ENCODE data around the gene EPB41L4A.
"Not testable (repeated sequence)": the region's sequence is repeated elsewhere in the genome, so short reads cannot be mapped to it uniquely, and the experiment has no call there.

The EPB41L4A gene

DNA sequence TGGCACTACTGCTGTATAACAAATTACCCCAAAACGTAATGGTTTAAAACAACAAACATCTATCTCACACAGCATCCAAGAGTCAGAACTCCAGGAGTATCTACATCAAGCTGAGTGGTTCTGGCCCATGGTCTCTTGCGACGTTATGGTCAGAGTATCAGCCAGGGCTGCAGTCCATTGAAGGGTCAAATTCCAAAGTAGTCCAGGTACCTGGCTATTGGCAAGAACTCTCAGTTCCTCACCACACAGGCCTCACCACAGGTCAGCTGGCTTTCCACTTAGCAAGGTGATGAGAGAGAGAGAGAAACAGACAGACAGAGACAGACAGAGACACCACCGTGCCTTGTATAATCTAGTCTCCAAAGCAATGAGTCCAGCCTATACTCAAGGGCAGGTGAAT, 22.6 kb downstream of the EPB41L4A start:
- no peak for DNase-seq

DNA sequence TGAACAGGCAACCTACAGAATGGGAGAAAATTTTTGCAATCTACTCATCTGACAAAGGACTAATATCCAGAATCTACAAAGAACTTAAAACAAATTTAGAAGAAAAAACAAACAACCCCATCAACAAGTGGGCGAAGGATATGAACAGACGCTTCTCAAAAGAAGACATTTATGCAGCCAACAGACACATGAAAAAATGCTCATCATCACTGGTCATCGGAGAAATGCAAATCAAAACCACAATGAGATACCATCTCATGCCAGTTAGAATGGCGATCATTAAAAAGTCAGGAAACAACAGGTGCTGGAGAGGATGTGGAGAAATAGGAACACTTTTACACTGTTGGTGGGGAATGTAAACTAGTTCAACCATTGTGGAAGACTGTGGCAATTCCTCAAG, 23.8 kb downstream of the EPB41L4A start:
- not testable (repeated sequence) for DNase-seq

DNA sequence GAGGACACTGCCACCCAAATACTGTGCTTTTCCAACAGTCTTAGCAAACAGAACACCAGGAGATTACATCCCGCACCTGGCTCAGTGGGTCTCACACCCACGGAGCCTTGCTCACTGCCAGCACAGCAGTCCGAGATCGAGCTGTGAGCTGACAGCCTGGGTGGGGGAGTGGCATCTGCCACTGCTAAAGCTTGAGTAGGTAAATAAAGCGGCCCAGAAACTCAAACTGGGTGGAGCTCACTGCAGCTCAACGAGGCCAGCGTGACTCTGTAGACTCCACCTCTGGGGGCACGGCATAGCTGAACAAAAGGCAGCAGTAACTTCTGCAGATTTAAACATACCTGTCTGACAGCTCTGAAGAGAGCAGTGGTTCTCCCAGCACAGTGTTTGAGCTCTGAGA, 28.8 kb downstream of the EPB41L4A start:
- no peak for DNase-seq

DNA sequence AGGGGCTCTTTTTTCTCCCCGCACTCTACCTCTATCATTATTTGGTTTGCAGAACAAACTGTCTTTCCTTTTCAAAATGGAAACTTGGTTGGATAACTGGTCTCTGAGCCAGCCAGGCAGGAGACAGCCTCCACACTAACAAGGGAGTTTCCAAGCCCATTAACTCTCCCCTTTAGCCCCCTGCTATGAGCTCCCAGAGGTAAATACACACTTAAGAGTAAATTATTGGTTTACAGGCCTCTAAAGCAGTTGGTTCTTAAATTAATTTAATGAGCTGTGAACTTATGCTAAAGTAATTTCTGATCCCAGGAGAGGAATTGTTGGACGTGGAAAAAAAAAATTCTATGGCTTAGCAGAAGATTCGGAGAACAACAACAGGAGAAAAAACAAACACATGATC, 30.3 kb downstream of the EPB41L4A start:
- no peak for DNase-seq

DNA sequence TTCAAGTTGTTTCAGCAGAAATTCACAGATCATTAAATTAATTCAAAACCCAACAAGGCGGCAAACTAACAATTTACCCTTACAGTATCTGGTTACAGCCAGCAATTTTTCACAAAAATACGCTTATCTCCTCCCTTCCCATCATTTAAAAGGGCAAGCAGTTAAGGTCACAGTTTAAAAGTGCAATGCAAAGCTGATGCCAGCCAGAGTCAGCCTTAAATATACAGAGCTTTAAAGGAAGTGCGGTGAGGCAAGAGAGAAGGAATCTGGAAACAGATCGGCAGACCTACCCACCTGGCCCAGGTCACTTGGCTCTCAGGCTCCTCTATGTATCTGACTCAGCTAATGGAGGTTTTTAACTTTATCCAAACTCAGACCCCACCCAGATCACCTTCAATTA, 31.0 kb downstream of the EPB41L4A start:
- DNase-seq = no peak

DNA sequence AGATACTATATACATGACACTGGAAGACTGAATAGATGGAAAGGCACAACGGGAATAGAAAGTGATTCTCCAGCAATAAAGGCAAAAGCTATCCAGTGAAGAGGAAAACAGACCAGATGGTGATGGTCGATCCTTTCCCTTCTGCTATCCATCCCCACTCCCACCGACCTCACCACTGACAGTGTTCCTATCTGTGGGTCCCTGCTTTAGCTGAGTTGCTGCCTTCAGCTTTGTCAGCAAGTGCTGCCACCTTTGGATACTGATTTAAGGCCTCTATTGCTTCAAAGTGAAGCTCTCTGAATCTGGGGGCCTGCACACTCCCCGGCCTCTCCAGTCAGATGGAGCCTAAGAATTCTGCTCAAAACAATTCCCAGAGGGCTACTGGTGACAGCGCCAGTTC, 32.3 kb downstream of the EPB41L4A start:
- DNase-seq = no peak

DNA sequence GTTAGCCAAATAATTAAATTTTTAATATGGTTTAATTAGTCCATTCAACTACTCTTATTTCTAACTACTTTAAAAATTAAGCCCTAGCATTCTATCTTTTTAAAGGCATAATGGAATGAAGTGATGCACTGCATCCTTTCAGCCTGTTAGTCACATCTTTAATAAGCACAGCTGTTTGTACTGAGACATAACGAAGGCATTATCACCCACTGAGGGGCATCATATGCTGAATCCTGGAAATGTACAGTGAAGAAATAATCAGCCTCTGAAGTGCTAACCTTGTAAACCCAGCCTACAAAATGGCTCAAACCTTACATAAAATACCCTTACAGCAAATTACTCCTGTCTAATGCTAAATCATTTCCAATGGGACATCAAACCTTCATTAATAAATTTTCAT, 33.1 kb downstream of the EPB41L4A start:
- DNase-seq = no peak

DNA sequence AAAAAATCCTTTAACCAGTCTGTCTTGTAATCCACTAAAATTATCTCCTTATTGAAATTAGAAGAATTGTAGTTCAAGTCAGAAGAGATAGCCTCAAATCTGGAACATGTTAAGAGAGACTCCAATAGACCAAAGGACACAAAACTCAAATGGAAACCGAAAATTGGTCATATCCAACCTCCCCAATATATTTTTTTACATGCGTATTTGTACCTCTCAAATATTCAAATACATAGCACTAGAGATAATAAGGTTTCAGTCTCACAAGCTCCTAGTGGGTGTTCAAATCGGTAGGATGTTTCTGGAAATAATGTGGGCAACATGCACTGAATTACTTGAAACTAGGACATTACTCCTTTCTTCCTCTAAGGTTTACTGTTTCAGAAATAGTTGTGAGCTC, 33.5 kb downstream of the EPB41L4A start:
- DNase-seq = no peak

DNA sequence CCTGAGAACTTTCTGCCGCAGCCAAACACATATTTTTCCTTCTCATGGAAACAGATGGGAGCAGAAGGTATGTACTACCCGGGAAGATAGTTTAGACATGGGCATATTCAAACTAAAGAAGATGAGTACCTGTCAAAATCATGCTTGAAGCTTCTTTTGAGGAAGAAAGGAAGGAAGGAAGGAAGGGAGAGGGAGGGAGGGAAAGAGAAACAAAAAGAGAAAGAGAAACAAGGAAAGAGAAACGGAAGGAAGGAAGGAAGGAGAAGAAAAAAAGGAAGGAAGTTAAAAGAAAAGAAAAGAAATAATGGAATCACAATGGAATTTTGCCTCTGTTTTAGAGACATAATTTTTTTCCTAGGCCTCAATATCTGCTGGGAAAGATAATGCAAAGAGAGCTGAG, 34.6 kb downstream of the EPB41L4A start:
- no peak for DNase-seq

DNA sequence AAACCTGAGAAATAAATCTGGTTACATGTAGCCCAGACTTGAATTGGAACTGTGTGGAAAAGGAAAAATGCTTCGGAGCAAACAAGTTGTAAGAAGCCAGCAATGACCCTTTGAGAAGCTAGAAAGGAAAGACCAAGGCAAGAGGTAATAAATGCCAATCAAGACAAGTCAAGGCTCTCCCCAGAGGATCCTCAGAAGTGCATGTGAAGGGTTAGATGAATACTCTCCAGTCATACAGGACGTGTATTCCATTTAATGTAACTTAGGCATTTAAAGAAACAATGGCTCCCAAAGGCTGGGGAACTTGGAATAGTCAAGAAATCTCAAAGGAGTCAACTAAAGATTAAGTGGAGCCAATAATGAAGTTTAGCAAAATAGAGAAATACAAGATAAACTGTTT, 36.2 kb downstream of the EPB41L4A start:
- no peak for DNase-seq

DNA sequence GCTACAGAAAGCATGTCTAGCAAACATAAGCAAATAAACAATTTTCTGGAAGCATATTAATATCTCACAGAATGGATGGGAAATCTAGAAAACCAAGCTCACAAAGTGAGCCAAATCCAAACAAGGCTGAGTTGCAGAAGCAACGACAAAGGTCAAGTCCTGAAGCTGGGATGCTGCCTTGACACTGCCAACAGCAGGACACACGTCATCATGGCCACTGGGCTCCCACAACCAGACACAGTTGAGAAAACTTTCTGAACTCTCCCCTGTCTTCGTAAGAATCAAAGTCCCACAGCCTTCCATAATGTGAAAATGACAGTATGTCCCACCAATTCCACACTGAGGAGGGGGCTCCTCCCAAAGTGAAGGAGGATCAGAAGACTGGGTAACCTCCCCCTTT, 37.6 kb downstream of the EPB41L4A start:
- no peak for DNase-seq

DNA sequence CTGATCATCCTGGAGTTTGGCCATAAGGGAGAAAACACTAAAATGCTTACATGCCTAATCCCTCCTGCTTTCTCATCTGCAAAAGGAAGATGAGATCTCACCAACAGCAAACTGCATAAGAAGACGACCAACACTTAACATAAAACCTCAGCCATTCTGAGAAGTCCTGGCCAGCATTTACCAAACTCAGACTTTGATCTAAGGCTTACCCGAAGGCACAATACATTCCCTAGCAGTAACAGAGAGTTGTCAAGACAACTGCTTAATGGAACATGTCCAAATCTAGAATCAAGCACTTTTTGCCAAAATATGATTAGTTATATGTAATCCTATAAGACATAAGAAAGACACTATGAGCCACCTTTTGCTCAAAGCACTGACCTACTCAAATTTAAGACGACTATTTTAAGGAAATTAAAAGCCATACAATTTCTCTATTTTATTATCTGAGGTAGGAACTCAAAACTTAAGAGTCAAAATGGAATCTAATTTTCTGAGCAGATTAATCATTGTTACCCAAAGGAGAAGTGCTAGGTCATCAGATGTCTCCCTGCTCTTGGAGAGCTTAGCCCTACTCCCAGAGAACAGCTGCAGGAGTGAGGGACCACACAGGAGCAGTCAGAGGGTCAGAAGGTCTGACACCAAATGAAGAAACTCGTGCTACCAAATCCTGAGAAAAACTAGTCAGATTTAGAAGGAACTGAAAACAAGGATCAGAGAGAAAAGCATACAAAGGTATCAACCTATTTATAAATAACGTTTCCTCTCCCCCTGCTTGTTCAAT, 39.3 kb downstream of the EPB41L4A start:
- no peak for DNase-seq

DNA sequence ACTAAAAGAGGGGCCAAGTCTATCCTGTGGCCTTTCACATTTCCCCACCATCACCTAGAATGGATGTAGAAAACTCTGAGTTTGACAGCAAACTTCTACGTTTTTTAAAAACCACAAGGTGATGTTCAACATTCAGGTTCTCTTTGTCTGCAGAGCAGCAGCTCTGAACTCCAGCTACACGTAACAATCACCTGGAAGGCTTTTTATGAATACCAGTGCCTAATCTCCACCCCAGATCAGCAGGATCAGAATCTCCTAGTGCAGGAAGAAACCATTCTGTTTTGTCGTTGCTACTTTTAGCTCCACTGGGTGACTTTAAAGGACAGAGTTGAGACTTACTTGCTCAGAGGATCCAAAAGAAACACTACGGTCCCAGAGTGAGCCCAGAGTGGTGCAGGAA, 44.3 kb downstream of the EPB41L4A start:
- DNase-seq = no peak

DNA sequence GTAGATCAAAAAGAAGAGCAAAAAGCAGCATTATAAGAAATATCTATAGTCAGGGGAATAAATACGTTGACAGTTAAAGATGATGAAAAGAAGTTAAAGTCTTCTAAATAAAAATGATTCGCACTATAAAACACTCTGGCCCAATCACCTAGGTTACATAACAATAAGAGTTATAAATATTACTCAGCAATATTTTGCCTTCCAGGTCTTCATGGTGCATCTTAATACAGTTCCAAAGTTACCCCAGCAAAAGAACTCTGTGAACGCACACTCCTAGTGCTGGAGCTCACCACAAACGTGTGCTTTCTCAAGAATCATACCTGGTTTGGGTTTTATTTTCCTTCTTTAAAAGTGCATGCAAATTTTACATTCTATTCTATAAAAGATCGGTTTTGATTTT, 44.7 kb downstream of the EPB41L4A start:
- no peak for DNase-seq

DNA sequence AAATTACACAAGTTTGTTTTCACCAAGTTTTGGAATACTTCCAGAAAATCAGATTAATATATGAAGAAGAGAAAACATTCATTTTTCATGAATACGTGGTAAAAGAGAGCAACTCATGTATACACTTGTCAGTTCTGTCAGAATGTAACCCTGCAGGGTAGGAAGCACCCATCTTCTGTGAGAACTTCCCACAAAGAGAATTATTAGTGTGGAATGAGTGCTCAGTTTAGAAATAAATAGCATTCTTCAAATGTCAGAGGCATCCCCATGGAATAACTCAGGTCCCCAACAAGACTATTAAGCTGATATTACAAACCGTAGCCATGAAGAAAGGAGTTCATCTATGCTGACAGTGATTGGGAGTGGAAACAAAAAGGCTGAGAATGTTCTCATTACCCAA, 45.2 kb downstream of the EPB41L4A start:
- DNase-seq = no peak

DNA sequence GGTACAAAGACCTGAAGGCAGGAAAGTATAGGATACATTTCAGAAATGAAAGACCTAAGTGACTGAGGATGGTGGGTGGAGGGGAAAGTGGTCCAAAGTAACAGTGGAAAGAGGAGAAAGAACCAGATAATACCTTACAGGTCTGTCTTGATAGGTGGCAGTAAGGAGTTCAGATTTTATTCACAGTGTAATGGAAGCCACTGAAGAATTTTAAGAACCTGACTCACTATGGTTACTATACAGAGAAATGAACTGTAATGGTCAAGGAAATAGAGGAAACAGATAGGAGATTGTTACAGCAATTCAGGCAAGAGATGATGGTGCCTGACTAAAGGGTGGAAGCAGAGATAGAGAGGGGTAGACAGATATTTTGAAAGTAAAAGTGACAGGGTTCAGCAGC, 46.5 kb downstream of the EPB41L4A start:
- peak in 1 of 2 experiments; percentile 48 for DNase-seq

DNA sequence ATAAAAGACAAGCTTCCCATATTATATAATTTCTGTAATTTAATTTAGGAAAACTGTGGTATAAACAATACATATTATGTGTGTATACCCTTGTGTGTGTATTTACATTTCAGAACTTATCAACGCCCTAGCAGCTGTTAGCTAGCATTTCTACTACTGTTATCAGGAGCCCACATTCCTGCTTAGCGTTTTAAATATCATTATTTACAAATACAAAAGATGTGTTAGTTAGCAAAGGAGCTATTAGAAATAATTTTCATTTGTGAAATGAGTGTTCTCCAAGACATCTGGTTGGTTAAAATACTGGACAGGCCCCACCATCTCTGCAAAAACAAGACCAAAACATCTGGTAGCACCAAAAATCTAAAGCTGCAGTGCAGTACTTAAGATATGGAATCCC, 48.0 kb downstream of the EPB41L4A start:
- DNase-seq = no peak

DNA sequence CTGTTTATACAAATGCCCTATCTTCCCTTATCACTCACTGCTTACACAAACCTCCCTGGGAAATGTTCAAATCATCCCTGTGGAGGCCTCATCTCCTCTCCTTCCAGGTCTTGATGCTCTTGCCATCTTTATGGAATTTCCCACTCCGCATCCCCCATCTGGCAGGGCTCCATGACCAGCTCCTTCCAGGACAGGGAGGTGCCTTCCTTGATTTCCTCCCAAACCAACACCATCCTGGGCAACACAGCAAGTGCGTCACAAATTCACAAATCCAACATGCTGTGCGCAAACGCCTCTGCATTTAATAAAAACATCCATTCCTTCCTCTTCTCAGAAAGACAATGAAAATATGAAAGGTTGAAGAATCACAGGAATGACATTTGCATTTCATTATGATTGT, 51.7 kb downstream of the EPB41L4A start:
- no peak for DNase-seq

DNA sequence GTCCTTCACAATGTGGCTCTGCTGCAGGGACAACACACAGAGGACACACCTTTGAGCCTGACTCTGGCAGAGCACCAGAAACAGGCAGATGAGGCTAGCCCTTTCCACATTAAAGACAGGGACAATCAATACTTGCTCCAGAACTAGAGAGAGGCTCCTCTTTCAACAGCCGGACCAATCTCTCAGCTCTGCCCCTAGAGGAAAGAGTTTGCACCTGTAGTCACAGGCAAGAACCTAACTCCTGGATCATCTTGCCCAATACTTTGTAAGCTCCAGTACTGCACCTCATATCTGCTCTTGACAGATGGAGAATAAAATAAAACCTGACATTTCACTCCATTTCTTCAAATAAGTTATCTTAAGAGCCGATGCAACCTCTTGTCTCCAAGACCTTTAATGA, 52.1 kb downstream of the EPB41L4A start:
- peak in 1 of 2 experiments; percentile 20 for DNase-seq

DNA sequence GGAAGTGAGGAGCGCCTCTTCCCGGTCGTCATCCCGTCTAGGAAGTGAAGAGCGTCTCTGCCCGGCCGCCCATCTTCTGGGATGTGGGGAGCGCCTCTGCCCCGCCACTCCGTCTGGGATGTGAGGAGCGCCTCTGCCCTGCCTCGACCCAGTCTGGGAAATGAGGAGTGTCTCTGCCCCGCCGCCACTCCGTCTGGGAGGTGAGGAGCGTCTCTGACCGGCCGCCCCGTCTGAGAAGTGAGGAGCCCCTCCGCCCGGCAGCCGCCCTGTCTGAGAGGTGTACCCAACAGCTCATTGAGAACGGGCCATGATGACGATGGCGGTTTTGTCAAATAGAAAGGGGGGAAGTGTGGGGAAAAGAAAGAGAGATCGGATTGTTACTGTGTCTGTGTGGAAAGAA, 58.3 kb downstream of the EPB41L4A start:
- DNase-seq = not testable (repeated sequence)

DNA sequence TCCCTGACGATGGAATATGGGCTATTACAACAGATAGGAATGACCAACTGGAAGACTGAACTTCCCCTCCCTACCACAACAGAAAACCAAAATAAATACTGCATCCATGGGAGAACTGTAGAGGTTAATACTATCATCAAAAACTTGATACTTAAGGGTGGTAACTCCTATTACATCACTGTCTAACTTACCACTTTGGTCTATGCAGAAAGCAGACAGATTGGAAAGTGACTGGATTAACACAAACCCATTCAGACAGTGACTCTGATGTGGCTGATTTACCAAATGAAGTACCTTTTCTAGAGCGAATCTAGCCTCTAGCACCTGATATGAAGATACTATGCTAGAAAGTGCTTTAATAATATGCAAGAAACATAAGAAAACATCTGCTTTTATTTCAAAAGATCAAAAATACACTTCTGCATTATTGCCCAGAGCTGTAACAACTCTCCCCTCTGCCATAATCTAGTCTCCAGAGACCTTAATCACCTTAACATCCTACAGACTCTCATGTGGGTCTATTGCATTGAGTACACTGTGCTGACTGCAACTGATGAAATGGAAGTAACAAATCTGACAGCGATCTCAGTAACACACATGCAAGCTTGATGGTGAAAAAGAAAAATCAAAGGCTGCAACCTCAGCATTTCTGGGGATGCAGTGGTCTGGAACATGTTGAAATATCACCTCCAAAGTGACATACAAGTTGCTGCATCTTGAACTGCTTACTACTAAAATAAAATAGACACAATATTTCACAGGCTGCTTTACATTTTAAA, 62.7 kb downstream of the EPB41L4A start:
- DNase-seq = no peak

DNA sequence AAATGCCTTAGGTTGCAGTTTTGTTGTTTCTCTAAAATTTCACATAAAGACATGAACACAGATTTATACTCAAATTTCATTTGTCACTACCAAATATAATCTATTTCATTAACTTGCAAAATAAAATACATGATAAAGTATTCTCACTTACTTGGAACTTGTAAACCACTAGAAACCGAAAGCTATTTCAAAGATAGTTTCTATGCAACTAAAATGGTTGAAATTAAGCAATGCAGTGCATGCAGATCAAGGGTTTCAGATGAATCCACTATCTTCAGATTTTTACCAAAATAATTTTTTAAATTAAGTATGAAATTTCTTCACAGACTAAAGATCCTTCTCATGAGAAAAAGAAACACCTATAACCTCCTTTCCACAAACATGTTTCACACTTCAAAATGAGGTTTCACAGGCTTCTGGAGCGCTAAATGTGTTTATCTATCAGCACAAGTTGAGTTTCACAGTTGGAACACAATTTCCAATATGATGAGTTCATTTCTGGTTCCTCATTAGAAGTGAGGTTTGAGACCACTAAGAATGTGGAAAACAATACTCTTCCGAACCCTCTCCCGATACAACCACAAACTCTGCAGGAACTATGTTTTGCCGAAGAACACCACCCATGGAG, 63.9 kb downstream of the EPB41L4A start:
- no peak for DNase-seq

DNA sequence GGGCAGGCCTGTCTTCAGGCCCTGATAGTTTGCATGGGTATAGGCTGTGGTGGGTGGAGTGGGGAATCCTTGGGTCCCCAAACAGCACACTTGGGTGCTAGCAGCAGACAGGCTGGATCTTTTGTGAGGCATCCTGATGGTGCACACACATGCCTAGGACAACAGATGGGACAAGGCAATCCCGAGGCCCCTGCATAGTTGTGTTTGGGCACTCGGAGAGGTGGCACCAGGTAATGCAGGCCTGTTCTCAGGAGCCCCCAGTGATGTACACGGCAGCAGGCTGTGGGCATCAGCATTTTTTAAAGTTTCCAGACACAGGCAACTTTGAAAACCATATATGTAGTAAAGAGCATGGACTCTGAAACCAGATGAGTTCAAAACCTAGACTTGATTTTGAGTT, 65.4 kb downstream of the EPB41L4A start:
- no peak for DNase-seq

DNA sequence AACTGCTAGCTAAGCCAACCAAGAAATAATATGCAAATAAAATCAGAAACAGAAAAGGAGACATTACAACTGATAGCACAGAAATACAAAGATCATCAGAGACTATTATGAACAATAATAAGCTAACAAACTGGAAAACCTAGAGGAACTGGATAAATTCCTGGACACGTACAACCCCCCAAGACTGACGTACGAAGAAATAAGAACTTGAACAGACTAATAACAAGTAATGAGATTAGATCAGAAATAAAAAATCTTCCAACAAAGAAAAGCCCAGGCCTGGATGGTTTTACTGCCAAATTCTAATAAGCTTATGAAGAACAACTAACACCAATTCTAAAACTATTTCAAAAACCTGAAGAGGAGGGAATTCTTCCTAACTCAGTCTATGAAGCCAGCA, 67.9 kb downstream of the EPB41L4A start:
- no peak for DNase-seq

Measured in SW 1271 (cell line).